GM18499 (cell line): Measurements from ENCODE around the gene CCDC83.
"Not testable (repeated sequence)": the region's sequence is repeated elsewhere in the genome, so short reads cannot be mapped to it uniquely, and the experiment has no call there.

ENCODE experiments used
- ATAC-seq: cut with Tn5 transposase; IDR thresholded peaks from one replicate; pipeline ENCODE4 v1.9.1; 2021; ENCODE audit warnings: moderate number of reproducible peaks; ENCODE audit not compliant: insufficient read depth, unreplicated experiment

CCDC83 gene

GRCh38 chr11:85875505-85875904 lies 20.3 kb downstream of the CCDC83 start:
- no peak for ATAC-seq

- ATAC-seq, result no peak
Observed at GRCh38 chr11:85884581-85885021, 29.4 kb downstream of the CCDC83 start.

- no peak for ATAC-seq
Observed at GRCh38 chr11:85886089-85887056, 31.2 kb downstream of the CCDC83 start.

- no peak for ATAC-seq
Observed at GRCh38 chr11:85889108-85889507, 33.9 kb downstream of the CCDC83 start.

- ATAC-seq, result no peak
Observed at GRCh38 chr11:85889676-85890579, 34.7 kb downstream of the CCDC83 start.

- ATAC-seq, result no peak
Observed at GRCh38 chr11:85893395-85893794, 38.2 kb downstream of the CCDC83 start.

GRCh38 chr11:85896876-85897275 lies 41.7 kb downstream of the CCDC83 start:
- ATAC-seq, result no peak

- ATAC-seq, result no peak
Observed at GRCh38 chr11:85898456-85898855, 43.3 kb downstream of the CCDC83 start.

- no peak for ATAC-seq
Observed at GRCh38 chr11:85902353-85902752, 47.2 kb downstream of the CCDC83 start.

- no peak for ATAC-seq
Observed at GRCh38 chr11:85903406-85903805, 48.2 kb downstream of the CCDC83 start.

- ATAC-seq, result no peak
Observed at GRCh38 chr11:85903811-85904210, 48.6 kb downstream of the CCDC83 start.

GRCh38 chr11:85912414-85912813 lies 57.2 kb downstream of the CCDC83 start:
- no peak for ATAC-seq

- no peak for ATAC-seq
Observed at GRCh38 chr11:85913513-85913912, 58.3 kb downstream of the CCDC83 start.

- no peak for ATAC-seq
Observed at GRCh38 chr11:85914425-85914824, 59.2 kb downstream of the CCDC83 start.

GRCh38 chr11:85918910-85919794 lies 64.0 kb downstream of the CCDC83 start:
- ATAC-seq, result no peak

- peak; percentile 63 for ATAC-seq
Observed at GRCh38 chr11:85922367-85922766, 67.2 kb downstream of the CCDC83 start.

GRCh38 chr11:85923455-85923854 lies 68.3 kb downstream of the CCDC83 start:
- no peak for ATAC-seq

GRCh38 chr11:85926653-85927214 lies 71.6 kb downstream of the CCDC83 start:
- not testable (repeated sequence) for ATAC-seq

- ATAC-seq, result no peak
Observed at GRCh38 chr11:85930879-85931366, 75.7 kb downstream of the CCDC83 start.
